ENCODE results near the gene NOL7. TPM values are rescaled to one million over a fixed set of nuclear protein-coding genes. Genes with fewer than 3 reads are reported as not detected.

NOL7 gene
- total and polyA plus RNA-seq, 2 of the 13 experiments (the other 11 are each of a cell fraction or from before 2014, with no cell fraction given), result 37.8 to 186 TPM

DNA sequence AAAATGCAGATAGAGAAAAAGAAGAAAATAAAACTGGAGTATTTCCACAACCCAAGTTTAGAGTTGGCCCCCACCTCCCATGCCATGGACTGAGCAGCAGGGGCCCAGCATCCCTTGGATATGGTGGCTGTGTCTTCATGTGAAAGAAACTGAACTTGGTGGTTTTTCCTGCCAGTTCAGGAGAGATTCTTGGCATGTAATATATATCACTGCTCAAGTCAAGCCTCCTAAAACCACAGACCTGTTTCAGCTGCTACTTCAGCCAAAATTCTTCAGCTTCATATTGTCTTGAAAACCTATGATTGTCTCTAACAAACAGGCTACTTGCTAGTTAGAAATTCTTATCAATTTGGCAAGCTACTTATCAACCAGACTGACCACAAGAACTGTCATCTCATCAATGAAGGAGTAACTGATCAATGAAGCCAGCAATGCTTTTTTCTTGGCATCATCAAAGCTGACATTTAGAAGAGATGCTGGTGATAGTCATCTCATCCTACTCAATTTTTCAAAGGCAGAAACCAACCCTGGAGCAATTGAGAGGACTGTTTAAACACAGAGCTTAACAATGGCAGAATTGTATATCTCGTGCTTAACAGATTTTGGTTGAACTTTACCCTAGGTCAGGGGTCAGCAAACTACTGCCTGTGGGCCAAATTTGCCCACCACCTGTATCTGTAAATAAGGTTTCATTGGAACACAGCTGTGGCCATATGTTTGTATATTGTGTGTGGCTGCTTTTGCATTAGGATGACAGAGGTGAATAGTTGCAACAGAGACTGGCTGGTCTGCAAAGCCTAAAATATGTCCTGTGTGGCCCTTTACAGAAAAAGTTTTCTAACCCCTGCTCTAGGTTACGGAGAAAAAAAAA, 10.4 kb upstream of the NOL7 start (continued):
- TF ChIP-seq, protein P1, sequence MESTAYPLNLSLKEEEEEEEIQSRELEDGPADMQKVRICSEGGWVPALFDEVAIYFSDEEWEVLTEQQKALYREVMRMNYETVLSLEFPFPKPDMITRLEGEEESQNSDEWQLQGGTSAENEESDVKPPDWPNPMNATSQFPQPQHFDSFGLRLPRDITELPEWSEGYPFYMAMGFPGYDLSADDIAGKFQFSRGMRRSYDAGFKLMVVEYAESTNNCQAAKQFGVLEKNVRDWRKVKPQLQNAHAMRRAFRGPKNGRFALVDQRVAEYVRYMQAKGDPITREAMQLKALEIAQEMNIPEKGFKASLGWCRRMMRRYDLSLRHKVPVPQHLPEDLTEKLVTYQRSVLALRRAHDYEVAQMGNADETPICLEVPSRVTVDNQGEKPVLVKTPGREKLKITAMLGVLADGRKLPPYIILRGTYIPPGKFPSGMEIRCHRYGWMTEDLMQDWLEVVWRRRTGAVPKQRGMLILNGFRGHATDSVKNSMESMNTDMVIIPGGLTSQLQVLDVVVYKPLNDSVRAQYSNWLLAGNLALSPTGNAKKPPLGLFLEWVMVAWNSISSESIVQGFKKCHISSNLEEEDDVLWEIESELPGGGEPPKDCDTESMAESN (CRISPR knock-in tag; conservative IDR thresholded peaks at IDR 0.05), result peak; percentile 44; the same call in 1 of the 2 replicates
- TF ChIP-seq ZFX (CRISPR knock-in tag; IDR thresholded peaks at IDR 0.05; ENCODE audit: low read depth) (peak; percentile 54), RFXANK (CRISPR knock-in tag; IDR thresholded peaks at IDR 0.05) (no peak; the same call in 1 of the 2 replicates), ZNF614 (CRISPR knock-in tag; IDR thresholded peaks at IDR 0.05; ENCODE audit: borderline replicate concordance) (peak; percentile 82), ZFY (CRISPR knock-in tag; IDR thresholded peaks at IDR 0.05) (peak; percentile 56; the same call in 1 of the 2 replicates), ZSCAN31 (CRISPR knock-in tag; IDR thresholded peaks at IDR 0.05; ENCODE audit: low read depth) (peak; percentile 84), ZZZ3 (CRISPR knock-in tag; IDR thresholded peaks at IDR 0.05; ENCODE audit: borderline replicate concordance) (no peak), ZNF558 (CRISPR knock-in tag; IDR thresholded peaks at IDR 0.05; ENCODE audit: borderline replicate concordance) (peak; percentile 84; the same call in 1 of the 2 replicates), DMAP1 (CRISPR knock-in tag; IDR thresholded peaks at IDR 0.05) (peak; percentile 62; the same call in 1 of the 2 replicates), KDM6A (CRISPR knock-in tag; IDR thresholded peaks at IDR 0.05; ENCODE audit: low read depth) (peak; percentile 94), ZMYM3 (CRISPR knock-in tag; IDR thresholded peaks at IDR 0.05) (peak; percentile 59; the same call in 1 of the 2 replicates), RFX3 (CRISPR knock-in tag; IDR thresholded peaks at IDR 0.05) (no peak), ZFP36 (IDR thresholded peaks at IDR 0.05; ENCODE audit: borderline replicate concordance, low read depth, low read length, partially characterized antibody) (no peak), ZSCAN29 (CRISPR knock-in tag; conservative IDR thresholded peaks at IDR 0.05) (peak; percentile 91), ZNF615 (CRISPR knock-in tag; IDR thresholded peaks at IDR 0.05; ENCODE audit: borderline replicate concordance) (no peak; the same call in 1 of the 2 replicates), NCOA5 (CRISPR knock-in tag; IDR thresholded peaks at IDR 0.05) (no peak), ZNF343 (CRISPR knock-in tag; IDR thresholded peaks at IDR 0.05) (no peak), TEAD3 (CRISPR knock-in tag; optimal IDR thresholded peaks at IDR 0.05; ENCODE audit: borderline replicate concordance) (peak; percentile 68), KMT2B (CRISPR knock-in tag; IDR thresholded peaks at IDR 0.05) (0 out of 2 replicates have a peak, but pooled peaks have one; percentile 36), NFKB2 (CRISPR knock-in tag; IDR thresholded peaks at IDR 0.05; ENCODE audit: borderline replicate concordance) (no peak), HDAC6 (IDR thresholded peaks at IDR 0.05; ENCODE audit: low read depth, low read length) (no peak)
- TF ChIP-seq, protein P2, sequence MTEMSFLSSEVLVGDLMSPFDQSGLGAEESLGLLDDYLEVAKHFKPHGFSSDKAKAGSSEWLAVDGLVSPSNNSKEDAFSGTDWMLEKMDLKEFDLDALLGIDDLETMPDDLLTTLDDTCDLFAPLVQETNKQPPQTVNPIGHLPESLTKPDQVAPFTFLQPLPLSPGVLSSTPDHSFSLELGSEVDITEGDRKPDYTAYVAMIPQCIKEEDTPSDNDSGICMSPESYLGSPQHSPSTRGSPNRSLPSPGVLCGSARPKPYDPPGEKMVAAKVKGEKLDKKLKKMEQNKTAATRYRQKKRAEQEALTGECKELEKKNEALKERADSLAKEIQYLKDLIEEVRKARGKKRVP (CRISPR knock-in tag; IDR thresholded peaks at IDR 0.05), result peak in 1 of 2 experiments; percentile 81; a peak in 2 of 4 replicates
- TF ChIP-seq, protein P3, sequence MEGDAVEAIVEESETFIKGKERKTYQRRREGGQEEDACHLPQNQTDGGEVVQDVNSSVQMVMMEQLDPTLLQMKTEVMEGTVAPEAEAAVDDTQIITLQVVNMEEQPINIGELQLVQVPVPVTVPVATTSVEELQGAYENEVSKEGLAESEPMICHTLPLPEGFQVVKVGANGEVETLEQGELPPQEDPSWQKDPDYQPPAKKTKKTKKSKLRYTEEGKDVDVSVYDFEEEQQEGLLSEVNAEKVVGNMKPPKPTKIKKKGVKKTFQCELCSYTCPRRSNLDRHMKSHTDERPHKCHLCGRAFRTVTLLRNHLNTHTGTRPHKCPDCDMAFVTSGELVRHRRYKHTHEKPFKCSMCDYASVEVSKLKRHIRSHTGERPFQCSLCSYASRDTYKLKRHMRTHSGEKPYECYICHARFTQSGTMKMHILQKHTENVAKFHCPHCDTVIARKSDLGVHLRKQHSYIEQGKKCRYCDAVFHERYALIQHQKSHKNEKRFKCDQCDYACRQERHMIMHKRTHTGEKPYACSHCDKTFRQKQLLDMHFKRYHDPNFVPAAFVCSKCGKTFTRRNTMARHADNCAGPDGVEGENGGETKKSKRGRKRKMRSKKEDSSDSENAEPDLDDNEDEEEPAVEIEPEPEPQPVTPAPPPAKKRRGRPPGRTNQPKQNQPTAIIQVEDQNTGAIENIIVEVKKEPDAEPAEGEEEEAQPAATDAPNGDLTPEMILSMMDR (CRISPR knock-in tag; IDR thresholded peaks at IDR 0.05), result no peak
- TF ChIP-seq, protein P4, sequence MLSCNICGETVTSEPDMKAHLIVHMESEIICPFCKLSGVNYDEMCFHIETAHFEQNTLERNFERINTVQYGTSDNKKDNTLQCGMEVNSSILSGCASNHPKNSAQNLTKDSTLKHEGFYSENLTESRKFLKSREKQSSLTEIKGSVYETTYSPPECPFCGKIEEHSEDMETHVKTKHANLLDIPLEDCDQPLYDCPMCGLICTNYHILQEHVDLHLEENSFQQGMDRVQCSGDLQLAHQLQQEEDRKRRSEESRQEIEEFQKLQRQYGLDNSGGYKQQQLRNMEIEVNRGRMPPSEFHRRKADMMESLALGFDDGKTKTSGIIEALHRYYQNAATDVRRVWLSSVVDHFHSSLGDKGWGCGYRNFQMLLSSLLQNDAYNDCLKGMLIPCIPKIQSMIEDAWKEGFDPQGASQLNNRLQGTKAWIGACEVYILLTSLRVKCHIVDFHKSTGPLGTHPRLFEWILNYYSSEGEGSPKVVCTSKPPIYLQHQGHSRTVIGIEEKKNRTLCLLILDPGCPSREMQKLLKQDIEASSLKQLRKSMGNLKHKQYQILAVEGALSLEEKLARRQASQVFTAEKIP (CRISPR knock-in tag; IDR thresholded peaks at IDR 0.05; ENCODE audit: borderline replicate concordance), result no peak; the same call in 1 of the 2 replicates
